Spleen (tissue), 13 donors: Measurements from ENCODE around the gene SLFN12. TPM values are rescaled to one million over a fixed set of nuclear protein-coding genes. Genes with fewer than 3 reads are reported as not detected.

Source experiments
- DNase-seq: peaks from one replicate; pipeline ENCODE4 v3.0.0-alpha.2; 2020
- H3K27ac ChIP-seq, 8 donors: fragments of 200-600 bp; sonication (generic) in 7 of 8; 1 replicate in 4 of 8; 2 replicates in 4 of 8; pipeline versions ENCODE4 v1.5.0 to v1.8.0; 2016 to 2021; ENCODE audit warnings: inconsistent platforms in 4 of 8, mild to moderate bottlenecking in 4 of 8, moderate library complexity in 1 of 8
- H3K27me3 ChIP-seq, 7 donors: fragments of 200-600 bp; sonication (generic) in 6 of 7; replicated peaks in 1 of 7; 1 replicate in 4 of 7; 2 replicates in 3 of 7; pipeline versions ENCODE4 v1.5.0 to v1.8.0; 2016 to 2021; ENCODE audit warnings: inconsistent platforms in 3 of 7, mild to moderate bottlenecking in 1 of 7
- H3K36me3 ChIP-seq, 6 donors: fragments of 200-600 bp; sonication (generic) in 5 of 6; 1 replicate in 4 of 6; 2 replicates in 2 of 6; pipeline versions ENCODE4 v1.5.0 to v1.8.0; 2016 to 2021; ENCODE audit warnings: inconsistent platforms in 2 of 6
- H3K4me1 ChIP-seq, 6 donors: fragments of 200-600 bp; sonication (generic) in 5 of 6; 1 replicate in 3 of 6; 2 replicates in 3 of 6; pipeline versions ENCODE4 v1.5.0 to v1.8.0; 2016 to 2021; ENCODE audit warnings: inconsistent platforms in 3 of 6
- H3K4me3 ChIP-seq, 8 donors: fragments of 200-600 bp; sonication (generic) in 7 of 8; 1 replicate in 4 of 8; 2 replicates in 4 of 8; pipeline versions ENCODE4 v1.5.0 to v1.8.0; 2016 to 2021; ENCODE audit warnings: inconsistent platforms in 4 of 8, mild to moderate bottlenecking in 4 of 8, moderate library complexity in 2 of 8
- H3K9me3 ChIP-seq, 8 donors: fragments of 200-600 bp; sonication (generic) in 7 of 8; 1 replicate in 4 of 8; 2 replicates in 4 of 8; pipeline versions ENCODE4 v1.5.0 to v1.8.0; 2016 to 2021; ENCODE audit warnings: inconsistent platforms in 4 of 8
- POLR2A ChIP-seq, 3 donors: fragments of 450-650 bp; IDR thresholded peaks; one replicate each; pipeline ENCODE4 v1.5.1; 2017; ENCODE audit warnings: antibody characterized with exemption in 3 of 3, mild to moderate bottlenecking in 1 of 3
- POLR2AphosphoS5 ChIP-seq, 3 donors: sonication (generic); formaldehyde crosslinking; IDR thresholded peaks; one replicate each; pipeline ENCODE4 v1.5.1; 2017; ENCODE audit warnings: antibody characterized with exemption in 3 of 3
- WGBS, 5 donors: extraction: QIAGEN DNeasy Blood & Tissue Kit in 3 of 5; methylation state at CpG; one replicate each; pipeline versions ENCODE4 v1.1.5 to v1.1.7; 2013 to 2018; 5-methylcytosine and 5-hydroxymethylcytosine counted together
- intact Hi-C: fragments of 100-400 bp; cut with DNase I; formaldehyde crosslinking; loops from one replicate; pipeline ENCODE4 v1.15.0; 2023; ENCODE audit warnings: low total_unique reads
- long read RNA-seq, 2 donors: transcript quantifications; one replicate each; lab custom pipeline, GENCODE V29; 2026
- polyA plus RNA-seq, 3 donors: library from polyadenylated mRNA; stranded (reverse); fragments of 200-250 nt; gene quantifications; one replicate each; pipeline ENCODE4 v1.2.1, GENCODE V29; 2013
- total RNA-seq, 7 donors: library from RNA; depleted of rRNA in 3 of 7; stranded (reverse); fragments of >200 nt in 3 of 7; fragmentation: NEBNext Ultra II Directional in 4 of 7; extraction: Animal tissue kit (Norgen Biotek cat#: 25700) in 4 of 7; gene quantifications; one replicate each; pipeline versions ENCODE4 v1.1.0 to v1.2.1, GENCODE V29; 2016 to 2021
- TF ChIP-seq, protein P1 (sequence below), 11 experiments: fragments of 200-600 bp in 7 of 11; fragments of 450-650 bp in 4 of 11; sonication (generic) in 4 of 11; IDR thresholded peaks in 8 of 11; conservative IDR thresholded peaks in 3 of 11; 1 replicate in 7 of 11; 2 replicates in 4 of 11; pipeline versions ENCODE4 v1.4.0 to v1.8.0; 2016 to 2021; ENCODE audit warnings: antibody characterized with exemption in 11 of 11, inconsistent platforms in 4 of 11, mild to moderate bottlenecking in 1 of 11
- donor health status: healthy with polysubstance abuse.
- donor health status: DM: no; HTN: no; CAD: no; lungs with moderate emphysema.
- donor health status: DM: no; HTN: no; CAD: no.
- donor health status: Bipolar disorder and iron deficiency.
- donor health status: healthy.
- donor health status: DM: no; HTN: no; CAD: no.
- donor health status: DM: yes; HTN: yes; CAD: no.

Gene SLFN12
- 10 to 100 TPM; 15.7 to 26.8 (median 23.5) TPM for total RNA-seq
- polyA plus RNA-seq, result 1 to 10 TPM; 1.6 to 8.0 (median 6.2) TPM
- long read RNA-seq, donor 1, partial matches to known transcripts, result 0 of 1 reads
- long read RNA-seq, donor 1, other reads (novel, unspliced or antisense), result 0 of 1 reads
- long read RNA-seq, donor 2, partial matches to known transcripts, result 0 of 2 reads
- long read RNA-seq, donor 2, other reads (novel, unspliced or antisense), result 0 of 2 reads

DNA sequence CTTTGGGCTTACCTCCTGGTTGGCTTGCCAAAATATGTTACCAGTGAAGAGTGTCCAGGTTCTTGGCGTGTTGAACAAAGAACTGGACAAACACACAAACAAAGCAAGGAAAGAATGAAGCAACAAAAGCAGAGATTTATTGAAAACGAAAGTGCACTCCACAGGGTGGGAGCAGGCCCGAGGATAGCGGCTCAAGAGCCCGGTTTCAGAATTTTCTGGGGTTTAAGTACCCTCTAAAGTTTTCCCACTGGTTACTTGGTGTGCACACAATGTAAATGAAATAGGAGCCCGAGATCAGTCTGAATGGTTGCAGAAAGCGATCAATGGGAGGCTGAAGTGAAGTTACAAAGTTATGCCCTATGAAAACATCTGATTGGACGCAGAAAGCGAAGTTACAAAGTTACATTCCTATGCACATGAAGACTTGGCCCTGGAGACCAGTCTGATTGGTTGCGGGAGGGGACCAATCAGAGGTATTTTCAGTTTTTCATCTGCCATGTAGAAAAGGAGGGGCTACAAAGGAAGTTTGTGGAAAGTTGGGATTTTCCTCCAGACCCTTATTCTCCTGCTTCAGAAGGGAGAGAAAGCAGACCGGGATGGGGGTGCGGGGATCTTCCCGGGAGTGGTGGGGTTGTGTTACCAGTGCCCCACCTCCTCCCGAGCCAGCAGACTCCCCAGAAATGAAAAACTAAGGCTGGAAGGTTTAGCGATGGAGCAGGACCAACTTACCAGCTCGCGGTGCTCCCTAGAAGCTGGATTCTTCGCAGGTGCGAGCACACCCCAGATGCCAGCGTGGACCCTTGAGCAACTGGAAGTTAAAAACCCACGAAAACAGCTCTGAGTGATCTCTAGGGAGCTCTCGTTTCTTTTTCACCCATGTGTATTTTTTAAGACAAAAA, at the start of gene SLFN12:
Gene SLFN12 (minus strand): TSS at position 325 of the 899 bp plus-strand sequence. CDS start 9,472 bp downstream, outside the sequence.
- peaks cover 14 to 68% (median 37%) of the 10 kb centered on the region in 6 donors for H3K4me1 ChIP-seq
- H3K27ac ChIP-seq, result peak within 1 kb of the TSS; percentile 74 to 95 (median 88)
- H3K9me3 ChIP-seq, result no peaks in the 10 kb centered on the region
- peaks cover 0 to 12% (median 0%) of the 10 kb centered on the region in 6 donors for H3K36me3 ChIP-seq
- DNase-seq, result peak; percentile 76
- intact Hi-C loops, result no loop called here
- 2 to 25% (median 13%) methylated on average over 22 of the region's 22 CpGs for WGBS, 5 donors
- no peaks in the 10 kb centered on the region for H3K27me3 ChIP-seq
- peak within 1 kb of the TSS; percentile 37 to 74 (median 63) for H3K4me3 ChIP-seq
- TF ChIP-seq, protein P1, sequence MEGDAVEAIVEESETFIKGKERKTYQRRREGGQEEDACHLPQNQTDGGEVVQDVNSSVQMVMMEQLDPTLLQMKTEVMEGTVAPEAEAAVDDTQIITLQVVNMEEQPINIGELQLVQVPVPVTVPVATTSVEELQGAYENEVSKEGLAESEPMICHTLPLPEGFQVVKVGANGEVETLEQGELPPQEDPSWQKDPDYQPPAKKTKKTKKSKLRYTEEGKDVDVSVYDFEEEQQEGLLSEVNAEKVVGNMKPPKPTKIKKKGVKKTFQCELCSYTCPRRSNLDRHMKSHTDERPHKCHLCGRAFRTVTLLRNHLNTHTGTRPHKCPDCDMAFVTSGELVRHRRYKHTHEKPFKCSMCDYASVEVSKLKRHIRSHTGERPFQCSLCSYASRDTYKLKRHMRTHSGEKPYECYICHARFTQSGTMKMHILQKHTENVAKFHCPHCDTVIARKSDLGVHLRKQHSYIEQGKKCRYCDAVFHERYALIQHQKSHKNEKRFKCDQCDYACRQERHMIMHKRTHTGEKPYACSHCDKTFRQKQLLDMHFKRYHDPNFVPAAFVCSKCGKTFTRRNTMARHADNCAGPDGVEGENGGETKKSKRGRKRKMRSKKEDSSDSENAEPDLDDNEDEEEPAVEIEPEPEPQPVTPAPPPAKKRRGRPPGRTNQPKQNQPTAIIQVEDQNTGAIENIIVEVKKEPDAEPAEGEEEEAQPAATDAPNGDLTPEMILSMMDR (IDR thresholded peaks at IDR 0.05 in 8 of 11, conservative IDR thresholded peaks at IDR 0.05 in 3 of 11), result no peak
- TF ChIP-seq POLR2A (IDR thresholded peaks at IDR 0.05) (no peak), POLR2AphosphoS5 (IDR thresholded peaks at IDR 0.05) (peak; percentile 26 to 65 (median 45))

DNA sequence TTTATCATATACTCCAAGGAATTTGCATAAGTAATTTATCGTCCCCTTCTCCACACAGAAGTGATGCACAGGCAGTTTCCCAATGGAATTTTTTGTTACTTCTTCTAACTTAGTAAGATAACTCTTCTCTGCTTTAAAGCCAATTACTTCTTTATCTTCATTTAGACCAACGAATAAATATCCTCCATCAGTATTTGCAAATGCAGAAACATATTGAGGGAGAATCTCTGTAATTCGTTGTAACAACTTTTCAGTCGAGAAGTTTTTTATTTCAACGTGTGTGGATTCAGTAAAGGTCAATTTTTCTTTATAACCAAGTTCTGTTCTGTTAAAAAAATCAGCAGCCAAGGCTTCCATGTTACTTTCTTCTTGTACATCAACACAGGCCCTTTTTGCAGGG, 47.0 kb upstream of the SLFN12 start:
- TF ChIP-seq, protein P1 (IDR thresholded peaks at IDR 0.05 in 8 of 11, conservative IDR thresholded peaks at IDR 0.05 in 3 of 11), result no peak
- TF ChIP-seq POLR2A (IDR thresholded peaks at IDR 0.05) (no peak), POLR2AphosphoS5 (IDR thresholded peaks at IDR 0.05) (no peak)
- Histone ChIP-seq H3K27me3 (no peaks in the 10 kb centered on the region), H3K4me3 (no peak overlapping the region), H3K4me1 (no peaks in the 10 kb centered on the region), H3K27ac (no peak overlapping the region), H3K9me3 (peaks cover 0 to 10% (median 0%) of the 10 kb centered on the region in 8 donors), H3K36me3 (peaks cover 0 to 32% (median 4%) of the 10 kb centered on the region in 6 donors)
- 69 to 83% (median 77%) methylated on average over 5 of the region's 5 CpGs for WGBS, 5 donors
- intact Hi-C loops, result no loop called here
- DNase-seq, result no peak

DNA sequence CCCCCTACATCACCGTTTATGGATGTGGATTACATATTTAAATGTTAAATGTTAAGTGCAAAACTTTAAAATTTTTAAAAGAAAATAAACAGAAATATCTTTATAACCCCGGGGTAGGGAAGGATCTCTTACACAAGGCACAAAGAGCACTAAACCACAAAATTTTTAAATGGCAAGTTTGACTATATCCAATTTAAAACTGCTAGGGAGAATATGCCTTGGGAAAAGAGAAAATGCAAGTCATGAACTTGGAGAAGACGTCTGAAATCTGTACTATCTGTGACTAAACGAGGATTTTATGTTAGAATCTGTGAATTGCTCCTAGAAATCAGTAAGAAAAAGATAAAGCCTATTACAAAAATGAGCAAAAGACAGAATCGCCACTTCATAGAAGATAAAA, 44.9 kb upstream of the SLFN12 start:
- Histone ChIP-seq H3K27ac (no peak overlapping the region), H3K9me3 (peaks cover 0 to 5% (median 0%) of the 10 kb centered on the region in 8 donors), H3K36me3 (peaks cover 0 to 30% (median 4%) of the 10 kb centered on the region in 6 donors), H3K27me3 (no peaks in the 10 kb centered on the region), H3K4me3 (no peak overlapping the region), H3K4me1 (no peaks in the 10 kb centered on the region)
- DNase-seq, result no peak
- intact Hi-C loops, result no loop called here
- 68 to 83% (median 78%) methylated on average over 5 of the region's 5 CpGs for WGBS, 5 donors
- no peak for TF ChIP-seq POLR2AphosphoS5 (IDR thresholded peaks at IDR 0.05)
- no peak for TF ChIP-seq POLR2A (IDR thresholded peaks at IDR 0.05)
- TF ChIP-seq, protein P1 (IDR thresholded peaks at IDR 0.05 in 8 of 11, conservative IDR thresholded peaks at IDR 0.05 in 3 of 11), result no peak
